GM19438 (cell line): ENCODE measurements around the gene GINS3.
A peak's percentile ranks its signal among the peaks of the same experiment; 100 is the strongest.
"Not testable (repeated sequence)": the region's sequence is repeated elsewhere in the genome, so short reads cannot be mapped to it uniquely, and the experiment has no call there.

ENCODE experiments used
- ATAC-seq: cut with Tn5 transposase; IDR thresholded peaks from one replicate; pipeline ENCODE4 v1.9.1; 2021; ENCODE audit warnings: low read depth; ENCODE audit not compliant: unreplicated experiment

GINS3 gene

GRCh38 chr16:58385218-58385773 lies 7.0 kb upstream of the GINS3 start:
- ATAC-seq: no peak

GRCh38 chr16:58389724-58390123 lies 2.5 kb upstream of the GINS3 start:
- no peak for ATAC-seq

GRCh38 chr16:58393138-58393504 lies 850 bp downstream of the GINS3 start:
- peak; percentile 19 for ATAC-seq

- not testable (repeated sequence) for ATAC-seq
Measured at GRCh38 chr16:58396897-58397296, 4.6 kb downstream of the GINS3 start.

- no peak for ATAC-seq
Measured at GRCh38 chr16:58399718-58400633, 7.7 kb downstream of the GINS3 start.

- not testable (repeated sequence) for ATAC-seq
Measured at GRCh38 chr16:58401305-58401704, 9.0 kb downstream of the GINS3 start.

GRCh38 chr16:58402796-58403195 lies 10.5 kb downstream of the GINS3 start:
- no peak for ATAC-seq

- ATAC-seq: no peak
Measured at GRCh38 chr16:58409316-58409973, 17.2 kb downstream of the GINS3 start.

GRCh38 chr16:58411336-58411735 lies 19.1 kb downstream of the GINS3 start:
- no peak for ATAC-seq

GRCh38 chr16:58411736-58412614 lies 19.7 kb downstream of the GINS3 start:
- no peak for ATAC-seq

GRCh38 chr16:58412615-58412970 lies 20.3 kb downstream of the GINS3 start:
- ATAC-seq: not testable (repeated sequence)

GRCh38 chr16:58413359-58413758 lies 21.1 kb downstream of the GINS3 start:
- ATAC-seq: no peak

- ATAC-seq: no peak
Measured at GRCh38 chr16:58415003-58415402, 22.7 kb downstream of the GINS3 start.

- not testable (repeated sequence) for ATAC-seq
Measured at GRCh38 chr16:58415961-58416360, 23.7 kb downstream of the GINS3 start.

GRCh38 chr16:58417035-58417434 lies 24.8 kb downstream of the GINS3 start:
- ATAC-seq: no peak

GRCh38 chr16:58417600-58417999 lies 25.3 kb downstream of the GINS3 start:
- ATAC-seq: no peak

GRCh38 chr16:58418026-58418425 lies 25.8 kb downstream of the GINS3 start:
- no peak for ATAC-seq

- no peak for ATAC-seq
Measured at GRCh38 chr16:58418601-58419000, 26.3 kb downstream of the GINS3 start.

- ATAC-seq: no peak
Measured at GRCh38 chr16:58419241-58419990, 27.1 kb downstream of the GINS3 start.

GRCh38 chr16:58421059-58421458 lies 28.8 kb downstream of the GINS3 start:
- ATAC-seq: no peak
